Motor neuron (in vitro differentiated cells): ENCODE data around the gene KIR3DL3. TPM values are rescaled to one million over a fixed set of nuclear protein-coding genes. Genes with fewer than 3 reads are reported as not detected.
"Not testable (repeated sequence)": the region's sequence is repeated elsewhere in the genome, so short reads cannot be mapped to it uniquely, and the experiment has no call there.

Experiments used
- ATAC-seq, 8 experiments: fragments of 200-7000 bp; cut with Tn5 transposase; replicated peaks in 6 of 8; 2 replicates each; pipeline ENCODE4 v1.8.0; 2021; ENCODE audit warnings: mild to moderate bottlenecking in 8 of 8, moderate library complexity in 8 of 8
- H3K27ac ChIP-seq, 2 donors: fragments of 250-450 bp; sonication (Bioruptor Pico); 2 replicates each; pipeline ENCODE4 v1.9.0; 2021; ENCODE audit warnings: antibody characterized with exemption in 2 of 2, mild to moderate bottlenecking in 2 of 2, moderate library complexity in 1 of 2
- H3K4me1 ChIP-seq, 2 donors: fragments of 250-450 bp; sonication (Bioruptor Pico); replicated peaks in 1 of 2; 2 replicates each; pipeline ENCODE4 v1.6.1; 2021; ENCODE audit warnings: antibody characterized with exemption in 2 of 2, mild to moderate bottlenecking in 2 of 2, moderate library complexity in 1 of 2
- H3K4me3 ChIP-seq, 5 donors: fragments of 250-450 bp; sonication (Bioruptor Pico); 2 replicates each; pipeline ENCODE4 v1.9.0; 2021; ENCODE audit warnings: antibody characterized with exemption in 5 of 5, mild to moderate bottlenecking in 5 of 5, moderate library complexity in 4 of 5
- WGBS, 10 experiments: fragments of 450-650 bp; shearing (Covaris generic); methylation state at CpG; one replicate each; pipeline ENCODE4 v1.0.0; 2022; 5-methylcytosine and 5-hydroxymethylcytosine counted together
- in situ Hi-C, 9 experiments: fragments of 400-800 bp; cut with MboI; loops; one replicate each; pipeline ENCODE4 v1.15.0; 2021; ENCODE audit warnings: low sequenced_read_pairs in 9 of 9, low pct_unique_long_range_greater_than_20kb in 2 of 9; ENCODE audit not compliant: unreplicated experiment in 9 of 9
- total RNA-seq, 8 experiments: library from RNA; unstranded; fragments of 300-600 nt; gene quantifications; 2 replicates each; pipeline versions ENCODE4 v1.2.3 to v1.2.4, GENCODE V29; 2022

The KIR3DL3 gene
- under 1 TPM in 1 of 8 experiments, not detected in 7; 0.18 TPM for total RNA-seq

GRCh38 chr19:54724142-54724541, at the start of gene KIR3DL3:
Gene KIR3DL3 (plus strand): TSS chr19:54724442. CDS start chr19:54724497, 55 bp downstream.
- Histone ChIP-seq H3K4me1 (no peaks in the 10 kb centered on the region), H3K27ac (no peak within 1 kb of the TSS), H3K4me3 (no peak within 1 kb of the TSS)
- ATAC-seq: no peak
- WGBS, 10 experiments: 0 to 100% (median 33%) methylated on average over 1 to 5 of the region's 9 CpGs; no CpG with 5 or more reads in 4 of the 10 experiments
- in situ Hi-C loops: no loop called here

- peak in 3 of 8 experiments; percentile 22 to 40 (median 33) for ATAC-seq
- WGBS, 10 experiments: 0 to 35% (median 12%) methylated on average over 3 to 8 of the region's 10 CpGs
- H3K4me3 ChIP-seq, H3K4me1 ChIP-seq, H3K27ac ChIP-seq, in situ Hi-C loops: not testable (repeated sequence)
Observed at GRCh38 chr19:54676210-54676834, 47.9 kb upstream of the KIR3DL3 start.

- no peak overlapping the region for H3K27ac ChIP-seq
- 5 to 100% (median 45%) methylated on average over 1 to 4 of the region's 4 CpGs for WGBS, 10 experiments
- ATAC-seq: no peak
- no peaks in the 10 kb centered on the region for H3K4me1 ChIP-seq
- in situ Hi-C loops: no loop called here
- no peak overlapping the region for H3K4me3 ChIP-seq
Observed at GRCh38 chr19:54677217-54677616, 47.0 kb upstream of the KIR3DL3 start.

GRCh38 chr19:54681596-54681995, 42.6 kb upstream of the KIR3DL3 start:
- H3K4me3 ChIP-seq, H3K27ac ChIP-seq, H3K4me1 ChIP-seq, in situ Hi-C loops, ATAC-seq: not testable (repeated sequence)
- 0 to 68% (median 57%) methylated on average over 2 to 8 of the region's 12 CpGs; no CpG with 5 or more reads in 3 of the 10 experiments for WGBS, 10 experiments

GRCh38 chr19:54682306-54682856, 41.9 kb upstream of the KIR3DL3 start:
- Histone ChIP-seq H3K27ac (no peak overlapping the region), H3K4me3 (no peak overlapping the region), H3K4me1 (no peaks in the 10 kb centered on the region)
- WGBS, 10 experiments: 0 to 82% (median 29%) methylated on average over 2 to 6 of the region's 7 CpGs
- in situ Hi-C loops: no loop called here
- ATAC-seq: no peak

GRCh38 chr19:54684527-54684926, 39.7 kb upstream of the KIR3DL3 start:
- Histone ChIP-seq H3K4me1 (no peaks in the 10 kb centered on the region), H3K4me3 (no peak overlapping the region), H3K27ac (no peak overlapping the region)
- ATAC-seq: peak in 3 of 8 experiments; percentile 53 to 65 (median 63)
- 0 to 16% (median 8%) methylated on average over 1 to 3 of the region's 3 CpGs; no CpG with 5 or more reads in 3 of the 10 experiments for WGBS, 10 experiments
- in situ Hi-C loops: no loop called here

- in situ Hi-C loops: no loop called here
- no peak for ATAC-seq
- 9 to 74% (median 38%) methylated on average over 1 to 8 of the region's 9 CpGs; no CpG with 5 or more reads in 3 of the 10 experiments for WGBS, 10 experiments
Observed at GRCh38 chr19:54691582-54692297, 32.5 kb upstream of the KIR3DL3 start.

GRCh38 chr19:54692298-54692615, 32.0 kb upstream of the KIR3DL3 start:
- no peak for ATAC-seq
- no peaks in the 10 kb centered on the region for H3K4me1 ChIP-seq
- H3K27ac ChIP-seq: no peak overlapping the region
- WGBS, 10 experiments: 0 to 22% (median 15%) methylated on average over 1 to 4 of the region's 4 CpGs; no CpG with 5 or more reads in 3 of the 10 experiments
- in situ Hi-C loops: no loop called here
- no peak overlapping the region for H3K4me3 ChIP-seq

More at GRCh38 chr19:54691582-54692297, 32.5 kb upstream of the KIR3DL3 start:
- Histone ChIP-seq H3K4me1 (no peaks in the 10 kb centered on the region), H3K27ac (no peak overlapping the region), H3K4me3 (no peak overlapping the region)

- in situ Hi-C loops: no loop called here
- Histone ChIP-seq H3K27ac (no peak overlapping the region), H3K4me1 (no peaks in the 10 kb centered on the region), H3K4me3 (no peak overlapping the region)
- 20 to 100% (median 45%) methylated on average over 1 to 4 of the region's 5 CpGs; no CpG with 5 or more reads in 4 of the 10 experiments for WGBS, 10 experiments
- ATAC-seq: no peak
Observed at GRCh38 chr19:54694648-54695047, 29.6 kb upstream of the KIR3DL3 start.

GRCh38 chr19:54696117-54696548, 28.1 kb upstream of the KIR3DL3 start:
- 20 to 80% (median 50%) methylated on average over 1 to 8 of the region's 8 CpGs; no CpG with 5 or more reads in 5 of the 10 experiments for WGBS, 10 experiments
- no peak for ATAC-seq
- H3K4me1 ChIP-seq: no peaks in the 10 kb centered on the region

GRCh38 chr19:54696766-54697165, 27.5 kb upstream of the KIR3DL3 start:
- in situ Hi-C loops: no loop called here
- 0% methylated on average over 1 of the region's 2 CpGs; no CpG with 5 or more reads in 8 of the 10 experiments for WGBS, 10 experiments
- no peak for ATAC-seq
- no peak overlapping the region for H3K27ac ChIP-seq
- H3K4me3 ChIP-seq: no peak overlapping the region
- H3K4me1 ChIP-seq: no peaks in the 10 kb centered on the region

More at GRCh38 chr19:54696117-54696548, 28.1 kb upstream of the KIR3DL3 start:
- in situ Hi-C loops: no loop called here
- no peak overlapping the region for H3K27ac ChIP-seq
- no peak overlapping the region for H3K4me3 ChIP-seq

GRCh38 chr19:54697716-54698115, 26.5 kb upstream of the KIR3DL3 start:
- 20 to 40% methylated on average over 1 of the region's 13 CpGs; no CpG with 5 or more reads in 8 of the 10 experiments for WGBS, 10 experiments
- H3K4me1 ChIP-seq, ATAC-seq, in situ Hi-C loops, H3K4me3 ChIP-seq, H3K27ac ChIP-seq: not testable (repeated sequence)

GRCh38 chr19:54704928-54705327, 19.3 kb upstream of the KIR3DL3 start:
- ATAC-seq: no peak
- H3K27ac ChIP-seq: no peak overlapping the region
- 11 to 42% (median 20%) methylated on average over 1 to 4 of the region's 8 CpGs; no CpG with 5 or more reads in 4 of the 10 experiments for WGBS, 10 experiments

More at GRCh38 chr19:54704928-54705327, 19.3 kb upstream of the KIR3DL3 start:
- Histone ChIP-seq H3K4me3 (no peak overlapping the region), H3K4me1 (no peaks in the 10 kb centered on the region)
- in situ Hi-C loops: no loop called here
